HCT116 (cell line): ENCODE measurements around the gene MFSD6L. TPM values are rescaled to one million over a fixed set of nuclear protein-coding genes. Genes with fewer than 3 reads are reported as not detected.

Experiments
- ATAC-seq: fragments of 200-7000 bp; cut with Tn5 transposase; 2 replicates; pipeline ENCODE4 v1.9.1; 2020; ENCODE audit warnings: mild to moderate bottlenecking, moderate library complexity
- BruUV-seq: library from RNA; stranded (reverse); fragments of 400-500 nt; replicated peaks from 2 replicates; lab custom pipeline; 2021; lab: Mats Ljungman, UMichigan
- CTCF ChIA-PET: fragments of 300-600 bp; sonication (Branson Sonifier 250); formaldehyde crosslinking; loops from one replicate; lab custom pipeline; 2021; ENCODE audit warnings: antibody characterized with exemption; lab: Charles Lee
- POLR2A ChIA-PET: fragments of 300-600, 350-600 bp; sonication (Branson Sonifier 250); formaldehyde crosslinking; loops from one replicate; lab custom pipeline; 2021; ENCODE audit warnings: antibody characterized with exemption; lab: Charles Lee
- RAD21 ChIA-PET, 2 experiments: fragments of 300-600 bp; sonication (Branson Sonifier 250); formaldehyde crosslinking; loops; one replicate each; lab custom pipeline; 2023; ENCODE audit warnings: low total read pairs in 2 of 2; ENCODE audit not compliant: uncharacterized antibody in 2 of 2, unreplicated experiment in 2 of 2, low non-redundant PET in 1 of 2; lab: Charles Lee
- DNase-seq: peaks from one replicate; pipeline ENCODE4 v3.0.0-alpha.2; 2010; ENCODE audit warnings: low read depth, low spot score
- H2AFZ ChIP-seq: fragments of 200-600 bp; shearing (Covaris generic), sonication (generic); 2 replicates; pipeline ENCODE4 v1.6.1; 2017; ENCODE audit warnings: low read depth, mixed run types, mixed read lengths, antibody characterized with exemption, low read length; ENCODE audit not compliant: poor library complexity, severe bottlenecking
- H3K27ac ChIP-seq: 2 replicates; pipeline ENCODE4 v1.5.1; 2012; ENCODE audit warnings: low read depth, low read length
- H3K27me3 ChIP-seq: fragments of 200-600 bp; sonication (generic); 2 replicates; pipeline ENCODE4 v1.6.1; 2016; ENCODE audit warnings: mixed run types, low read length, mixed read lengths; ENCODE audit not compliant: insufficient read depth
- H3K36me3 ChIP-seq, 2 experiments: fragments of 200-500 bp in 1 of 2; fragments of 200-600 bp in 1 of 2; sonication (Bioruptor generic) in 1 of 2; sonication (generic) in 1 of 2; 2 replicates each; pipeline versions ENCODE4 v1.5.1 to v1.6.1; 2014 to 2016; ENCODE audit warnings: low read length in 2 of 2, inconsistent platforms in 1 of 2, mixed read lengths in 1 of 2, mixed run types in 1 of 2; ENCODE audit not compliant: insufficient read depth in 2 of 2, control insufficient read depth in 1 of 2
- H3K4me1 ChIP-seq, 2 experiments: fragments of 200-600 bp in 1 of 2; sonication (generic) in 1 of 2; 2 replicates each; pipeline versions ENCODE4 v1.5.1 to v1.6.1; 2012 to 2017; ENCODE audit warnings: low read length in 2 of 2, inconsistent platforms in 1 of 2, mild to moderate bottlenecking in 1 of 2, mixed read lengths in 1 of 2, mixed run types in 1 of 2, moderate library complexity in 1 of 2; ENCODE audit not compliant: insufficient read depth in 2 of 2, control insufficient read depth in 1 of 2
- H3K4me2 ChIP-seq: fragments of 200-600 bp; sonication (generic); 2 replicates; pipeline ENCODE4 v1.6.1; 2017; ENCODE audit warnings: mixed run types, low read length, mixed read lengths
- H3K4me3 ChIP-seq, 2 experiments: fragments of 200-600 bp in 1 of 2; sonication (generic) in 1 of 2; replicated peaks in 1 of 2; 2 replicates each; pipeline ENCODE4 v1.5.1; 2011 to 2016; ENCODE audit warnings: low read length in 2 of 2, control low read depth in 1 of 2, low read depth in 1 of 2, mild to moderate bottlenecking in 1 of 2, mixed read lengths in 1 of 2, mixed run types in 1 of 2
- H3K79me2 ChIP-seq: fragments of 200-600 bp; sonication (generic); 2 replicates; pipeline ENCODE4 v1.6.1; 2017; ENCODE audit warnings: mild to moderate bottlenecking, mixed run types, low read length, moderate library complexity, mixed read lengths; ENCODE audit not compliant: insufficient read depth
- H3K9ac ChIP-seq: fragments of 200-600 bp; sonication (generic); 2 replicates; pipeline ENCODE4 v1.6.1; 2016; ENCODE audit warnings: low read length, mixed read lengths
- H3K9me2 ChIP-seq: fragments of 200-600 bp; sonication (generic), shearing (Covaris generic); 2 replicates; pipeline ENCODE4 v1.6.1; 2017; ENCODE audit warnings: mixed run types, mild to moderate bottlenecking, moderate library complexity; ENCODE audit not compliant: insufficient read depth
- H3K9me3 ChIP-seq, 2 experiments: fragments of 200-500 bp in 1 of 2; fragments of 200-600 bp in 1 of 2; sonication (Bioruptor generic) in 1 of 2; sonication (generic) in 1 of 2; 2 replicates each; pipeline ENCODE4 v1.6.1; 2014 to 2017; ENCODE audit warnings: low read length in 2 of 2, mixed read lengths in 2 of 2, inconsistent platforms in 1 of 2, low read depth in 1 of 2, mild to moderate bottlenecking in 1 of 2, mixed run types in 1 of 2, moderate library complexity in 1 of 2; ENCODE audit not compliant: control insufficient read depth in 1 of 2, insufficient read depth in 1 of 2
- H4K20me1 ChIP-seq: fragments of 200-600 bp; sonication (generic), shearing (Covaris generic); 2 replicates; pipeline ENCODE4 v1.6.1; 2017; ENCODE audit warnings: mixed run types, mild to moderate bottlenecking, moderate library complexity; ENCODE audit not compliant: insufficient read depth
- CTCF ChIP-seq, 3 experiments: fragments of 200-600 bp in 1 of 3; sonication (generic) in 1 of 3; IDR thresholded peaks in 2 of 3; conservative IDR thresholded peaks in 1 of 3; 2 replicates each; pipeline ENCODE4 v1.5.1; 2012 to 2017; ENCODE audit warnings: low read depth in 2 of 3, low read length in 2 of 3, antibody characterized with exemption in 1 of 3, borderline replicate concordance in 1 of 3, control low read depth in 1 of 3, mild to moderate bottlenecking in 1 of 3, mixed read lengths in 1 of 3, mixed run types in 1 of 3, moderate library complexity in 1 of 3; ENCODE audit not compliant: insufficient read depth in 1 of 3
- EGR1 ChIP-seq: IDR thresholded peaks from 2 replicates; pipeline ENCODE4 v1.6.1; 2012; ENCODE audit warnings: low read depth
- EZH2 ChIP-seq: fragments of 200-600 bp; sonication (generic); IDR thresholded peaks from 2 replicates; pipeline ENCODE4 v1.6.1; 2017; ENCODE audit warnings: antibody characterized with exemption, mixed run types
- EZH2phosphoT487 ChIP-seq: fragments of 200-600 bp; IDR thresholded peaks from 2 replicates; pipeline ENCODE4 v1.6.1; 2018; ENCODE audit warnings: antibody characterized with exemption, borderline replicate concordance
- JUND ChIP-seq: IDR thresholded peaks from 2 replicates; pipeline ENCODE4 v1.6.1; 2012
- POLR2A ChIP-seq: IDR thresholded peaks from 2 replicates; pipeline ENCODE4 v1.7.0; 2011; ENCODE audit warnings: borderline replicate concordance; ENCODE audit not compliant: insufficient read depth, insufficient read length; ENCODE audit errors: extremely low read depth
- POLR2AphosphoS5 ChIP-seq: IDR thresholded peaks from 2 replicates; pipeline ENCODE4 v1.6.1; 2011; ENCODE audit warnings: mild to moderate bottlenecking, low read depth, low read length, moderate library complexity
- RAD21 ChIP-seq: IDR thresholded peaks from 2 replicates; pipeline ENCODE4 v1.6.1; 2012; ENCODE audit warnings: low read depth, mild to moderate bottlenecking
- YY1 ChIP-seq: IDR thresholded peaks from 2 replicates; pipeline ENCODE4 v1.6.1; 2011; ENCODE audit warnings: low read length, low read depth, moderate library complexity, mild to moderate bottlenecking; ENCODE audit not compliant: insufficient replicate concordance; ENCODE audit errors: extremely low read depth
- ZBTB33 ChIP-seq: IDR thresholded peaks from 2 replicates; pipeline ENCODE4 v1.6.1; 2011; ENCODE audit warnings: mild to moderate bottlenecking, low read length, moderate library complexity; ENCODE audit not compliant: insufficient replicate concordance; ENCODE audit errors: extremely low read depth
- intact Hi-C: fragments of 100-400 bp; cut with micrococcal nuclease; formaldehyde crosslinking; loops from 2 replicates; pipeline ENCODE4 v1.10.0; 2022
- total RNA-seq: library from RNA; stranded (reverse); gene quantifications from one replicate; pipeline ENCODE4 v1.2.1, GENCODE V29; 2021; ENCODE audit not compliant: unreplicated experiment

MFSD6L gene
- total RNA-seq, 1 experiment from 2014 or later = not detected

- TF ChIP-seq EZH2phosphoT487 = no peak
- TF ChIP-seq EZH2 = no peak
- no peak for TF ChIP-seq POLR2AphosphoS5
- no peak for TF ChIP-seq ZBTB33
- no peak for TF ChIP-seq JUND
- Histone ChIP-seq H3K9me3 (no peaks in the 10 kb centered on the region), H3K4me1 (no peaks in the 10 kb centered on the region), H3K9ac (no peak overlapping the region), H3K27me3 (no peaks in the 10 kb centered on the region), H3K4me2 (no peak overlapping the region), H3K79me2 (no peaks in the 10 kb centered on the region), H4K20me1 (no peaks in the 10 kb centered on the region), H3K4me3 (no peak overlapping the region), H3K27ac (no peak overlapping the region), H3K36me3 (no peaks in the 10 kb centered on the region), H2AFZ (no peak overlapping the region), H3K9me2 (no peaks in the 10 kb centered on the region)
- ChIA-PET POLR2A (no interaction called here), RAD21 (no interaction called here), CTCF (interaction anchor here (1.1 to 1.6 kb wide), 2 partner anchors 31 to 140 kb away, joined by 3 to 4 read pairs; no protein-coding TSS in a partner anchor)
- no TSS peak for BruUV-seq
- no peak for DNase-seq
- intact Hi-C loops = loop anchor here (2.0 to 5.0 kb wide), 2 partner anchors 140 to 767 kb away; no protein-coding TSS in a partner anchor
- ATAC-seq = no peak
These were observed 44.3 kb downstream of the MFSD6L start for GRCh38 chr17:8754890-8755289.

- no peaks in the 10 kb centered on the region for H3K9me3 ChIP-seq
- no peak overlapping the region for H3K4me3 ChIP-seq
- H3K4me2 ChIP-seq = no peak overlapping the region
- ChIA-PET POLR2A (no interaction called here), CTCF (interaction anchor here (1.1 to 1.6 kb wide), 2 partner anchors 32 to 141 kb away, joined by 3 to 4 read pairs; no protein-coding TSS in a partner anchor), RAD21 (interaction anchor here in 1 of 2 experiments (0.6 kb wide), 1 partner anchor 8 kb away, joined by 8 read pairs; no protein-coding TSS in a partner anchor)
- TF ChIP-seq YY1 (no peak), EGR1 (no peak), CTCF (IDR thresholded peaks at IDR 0.05 in 2 of 3, conservative IDR thresholded peaks at IDR 0.05 in 1 of 3; ENCODE audit: borderline replicate concordance in 1 of 3, insufficient read depth in 1 of 3, low read depth in 2 of 3, low read length in 2 of 3) (peak; percentile 50 to 73 (median 60); a peak in 5 of 6 replicates), POLR2A (no peak), RAD21 (peak; percentile 55; the same call in 1 of the 2 replicates)
- intact Hi-C loops = loop anchor here (2.0 to 5.0 kb wide), 2 partner anchors 141 to 768 kb away; no protein-coding TSS in a partner anchor
- no peak overlapping the region for H3K27ac ChIP-seq
- H2AFZ ChIP-seq = no peak overlapping the region
- H3K9me2 ChIP-seq = no peaks in the 10 kb centered on the region
- DNase-seq (peak; percentile 31), ATAC-seq (peak; percentile 88)
- no peaks in the 10 kb centered on the region for H3K79me2 ChIP-seq
- H4K20me1 ChIP-seq = no peaks in the 10 kb centered on the region
- H3K36me3 ChIP-seq = no peaks in the 10 kb centered on the region
- H3K27me3 ChIP-seq = no peaks in the 10 kb centered on the region
- no TSS peak for BruUV-seq
- no peaks in the 10 kb centered on the region for H3K4me1 ChIP-seq
- H3K9ac ChIP-seq = no peak overlapping the region
These were observed 45.2 kb downstream of the MFSD6L start for GRCh38 chr17:8753976-8754440.
